ENCODE results near the gene OR10A3. TPM values are rescaled to one million over a fixed set of nuclear protein-coding genes. Genes with fewer than 3 reads are reported as not detected.

Gene OR10A3
- total RNA-seq, 2 donors from 2014 or later: not detected

DNA sequence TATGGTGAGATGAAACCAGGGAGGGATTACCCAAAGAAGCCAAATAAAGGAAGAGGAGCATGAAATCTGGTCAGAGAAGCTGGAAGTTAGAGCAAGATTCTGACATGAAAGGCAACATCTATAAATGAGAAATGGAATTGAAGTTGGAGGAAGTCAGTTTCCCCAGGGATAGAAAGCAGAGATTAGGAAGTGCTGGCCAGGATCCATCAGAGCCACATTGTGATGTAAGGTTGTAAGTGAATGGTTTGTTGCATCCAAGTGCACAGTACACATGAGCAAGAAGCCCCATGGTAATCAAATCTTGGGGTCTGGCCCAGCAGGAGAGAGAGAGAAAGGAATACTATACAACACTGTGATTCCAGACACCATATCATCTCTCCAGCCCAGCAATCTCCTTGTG, 30.3 kb upstream of the OR10A3 start:
- H3K4me1 ChIP-seq (replicated peaks): no peaks in the 10 kb centered on the region
- no peak for DNase-seq (ENCODE audit: low spot score)
- intact Hi-C loops (cut with DNase I): no loop called here
- TF ChIP-seq POLR2AphosphoS5 (IDR thresholded peaks at IDR 0.05): no peak
- TF ChIP-seq, protein P1, sequence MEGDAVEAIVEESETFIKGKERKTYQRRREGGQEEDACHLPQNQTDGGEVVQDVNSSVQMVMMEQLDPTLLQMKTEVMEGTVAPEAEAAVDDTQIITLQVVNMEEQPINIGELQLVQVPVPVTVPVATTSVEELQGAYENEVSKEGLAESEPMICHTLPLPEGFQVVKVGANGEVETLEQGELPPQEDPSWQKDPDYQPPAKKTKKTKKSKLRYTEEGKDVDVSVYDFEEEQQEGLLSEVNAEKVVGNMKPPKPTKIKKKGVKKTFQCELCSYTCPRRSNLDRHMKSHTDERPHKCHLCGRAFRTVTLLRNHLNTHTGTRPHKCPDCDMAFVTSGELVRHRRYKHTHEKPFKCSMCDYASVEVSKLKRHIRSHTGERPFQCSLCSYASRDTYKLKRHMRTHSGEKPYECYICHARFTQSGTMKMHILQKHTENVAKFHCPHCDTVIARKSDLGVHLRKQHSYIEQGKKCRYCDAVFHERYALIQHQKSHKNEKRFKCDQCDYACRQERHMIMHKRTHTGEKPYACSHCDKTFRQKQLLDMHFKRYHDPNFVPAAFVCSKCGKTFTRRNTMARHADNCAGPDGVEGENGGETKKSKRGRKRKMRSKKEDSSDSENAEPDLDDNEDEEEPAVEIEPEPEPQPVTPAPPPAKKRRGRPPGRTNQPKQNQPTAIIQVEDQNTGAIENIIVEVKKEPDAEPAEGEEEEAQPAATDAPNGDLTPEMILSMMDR (IDR thresholded peaks at IDR 0.05): no peak
- TF ChIP-seq POLR2A (IDR thresholded peaks at IDR 0.05): no peak
- H3K27me3 ChIP-seq (replicated peaks; ENCODE audit: insufficient read depth): no peaks in the 10 kb centered on the region
- no peak overlapping the region for H3K4me3 ChIP-seq
- no peaks in the 10 kb centered on the region for H3K9me3 ChIP-seq
- no peaks in the 10 kb centered on the region for H3K36me3 ChIP-seq
- H3K27ac ChIP-seq: no peak overlapping the region

DNA sequence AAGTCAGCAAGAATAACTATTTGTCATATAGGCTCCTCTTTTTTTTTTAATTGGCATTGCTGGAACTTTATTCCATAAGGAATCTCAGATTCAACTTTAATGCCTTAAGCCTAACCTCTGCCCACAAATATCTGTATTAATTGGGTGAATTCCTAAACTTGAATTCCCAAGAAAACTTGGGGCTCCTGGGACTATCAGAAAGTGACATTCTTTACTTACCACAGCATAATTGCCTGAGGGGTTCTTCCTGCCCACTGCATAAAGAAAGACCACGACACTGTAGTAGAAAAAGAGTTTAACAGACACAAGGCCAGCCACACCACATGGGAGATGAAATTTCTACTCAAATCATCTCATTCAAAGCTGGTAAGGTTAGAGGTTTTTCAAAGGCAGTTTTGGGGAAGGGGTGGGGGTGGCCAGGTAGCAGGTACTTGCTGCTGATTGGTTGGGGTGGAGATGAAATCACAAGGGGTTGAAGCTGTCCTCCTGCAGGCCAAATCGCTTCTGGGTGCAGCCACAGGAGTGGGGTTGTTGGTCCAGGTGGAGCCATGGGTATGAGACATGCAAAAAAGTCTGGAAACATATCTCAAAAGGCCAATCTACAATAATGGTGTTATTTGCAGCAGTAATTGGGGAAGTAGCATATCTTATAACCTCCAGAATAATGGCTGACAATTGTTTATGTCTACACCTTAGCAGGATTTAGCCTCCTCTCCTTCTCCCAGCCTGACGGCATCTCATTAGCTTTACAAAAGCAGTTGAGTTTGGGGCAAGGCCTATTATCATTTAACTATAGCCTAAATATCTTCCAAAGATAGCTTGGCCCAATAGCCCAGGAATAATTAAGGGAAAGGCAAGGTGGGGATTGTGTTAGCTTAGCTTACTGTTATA, 28.5 kb upstream of the OR10A3 start:
- no peak for DNase-seq (ENCODE audit: low spot score)
- H3K4me3 ChIP-seq: no peak overlapping the region
- H3K4me1 ChIP-seq (replicated peaks): no peaks in the 10 kb centered on the region
- no peaks in the 10 kb centered on the region for H3K27me3 ChIP-seq (replicated peaks; ENCODE audit: insufficient read depth)
- WGBS: 56% methylated on average over 3 of the region's 3 CpGs
- H3K36me3 ChIP-seq: no peaks in the 10 kb centered on the region
- intact Hi-C loops (cut with DNase I): no loop called here
- no peak overlapping the region for H3K27ac ChIP-seq
- H3K9me3 ChIP-seq: no peaks in the 10 kb centered on the region
- TF ChIP-seq, protein P1 (IDR thresholded peaks at IDR 0.05): no peak
- TF ChIP-seq POLR2AphosphoS5 (IDR thresholded peaks at IDR 0.05) (no peak), POLR2A (IDR thresholded peaks at IDR 0.05) (no peak)

DNA sequence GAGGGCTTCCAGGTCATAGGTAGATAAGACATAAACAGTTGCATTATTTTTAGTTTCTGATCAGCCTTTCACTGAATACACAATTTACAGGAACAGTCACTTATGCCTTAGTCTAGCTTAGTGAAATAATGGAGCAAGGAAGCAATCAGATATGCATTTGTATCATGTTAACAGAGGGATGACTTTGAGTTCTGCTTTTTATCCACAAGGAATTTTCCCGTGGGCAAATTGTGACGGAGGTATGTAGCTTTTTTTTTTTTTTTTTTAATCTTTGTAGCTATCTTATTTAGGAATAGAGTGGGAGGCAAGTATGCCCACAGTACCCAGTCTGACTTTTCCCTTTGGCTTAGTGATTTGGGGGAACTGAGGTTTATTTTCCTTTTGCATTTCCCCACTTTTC, 27.2 kb upstream of the OR10A3 start:
- Histone ChIP-seq H3K36me3 (no peaks in the 10 kb centered on the region), H3K27me3 (replicated peaks; ENCODE audit: insufficient read depth) (no peaks in the 10 kb centered on the region), H3K4me3 (no peak overlapping the region), H3K27ac (no peak overlapping the region), H3K9me3 (no peaks in the 10 kb centered on the region), H3K4me1 (replicated peaks) (no peaks in the 10 kb centered on the region)
- intact Hi-C loops (cut with DNase I): no loop called here
- TF ChIP-seq POLR2AphosphoS5 (IDR thresholded peaks at IDR 0.05) (no peak), POLR2A (IDR thresholded peaks at IDR 0.05) (no peak)
- TF ChIP-seq, protein P1 (IDR thresholded peaks at IDR 0.05): no peak
- 42% methylated on average over 2 of the region's 2 CpGs for WGBS
- DNase-seq (ENCODE audit: low spot score): no peak

DNA sequence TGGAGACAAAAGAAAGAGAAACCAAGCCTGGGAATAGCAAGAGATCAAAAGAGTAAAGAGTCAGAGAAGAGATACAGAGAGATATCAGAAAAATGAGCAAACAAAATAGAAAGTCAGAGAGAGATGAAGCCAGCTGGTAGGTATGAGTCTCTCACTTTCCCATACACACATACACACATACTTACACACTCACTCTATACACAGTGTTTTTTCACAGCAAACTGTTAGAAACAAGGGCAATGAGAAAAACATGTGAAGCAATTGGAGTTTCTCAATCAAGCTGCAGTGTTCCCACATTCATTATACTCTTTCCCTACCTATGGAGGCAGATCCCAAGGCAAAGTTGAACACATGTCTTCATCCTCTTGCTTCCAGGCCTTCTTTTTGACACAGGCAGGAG, 26.3 kb upstream of the OR10A3 start:
- no peak overlapping the region for H3K27ac ChIP-seq
- no peaks in the 10 kb centered on the region for H3K27me3 ChIP-seq (replicated peaks; ENCODE audit: insufficient read depth)
- TF ChIP-seq, protein P1 (IDR thresholded peaks at IDR 0.05): no peak
- TF ChIP-seq POLR2A (IDR thresholded peaks at IDR 0.05): no peak
- no peak for TF ChIP-seq POLR2AphosphoS5 (IDR thresholded peaks at IDR 0.05)
- intact Hi-C loops (cut with DNase I): no loop called here
- no peak overlapping the region for H3K4me3 ChIP-seq
- H3K9me3 ChIP-seq: no peaks in the 10 kb centered on the region
- no peaks in the 10 kb centered on the region for H3K36me3 ChIP-seq
- H3K4me1 ChIP-seq (replicated peaks): no peaks in the 10 kb centered on the region
- DNase-seq (ENCODE audit: low spot score): no peak

DNA sequence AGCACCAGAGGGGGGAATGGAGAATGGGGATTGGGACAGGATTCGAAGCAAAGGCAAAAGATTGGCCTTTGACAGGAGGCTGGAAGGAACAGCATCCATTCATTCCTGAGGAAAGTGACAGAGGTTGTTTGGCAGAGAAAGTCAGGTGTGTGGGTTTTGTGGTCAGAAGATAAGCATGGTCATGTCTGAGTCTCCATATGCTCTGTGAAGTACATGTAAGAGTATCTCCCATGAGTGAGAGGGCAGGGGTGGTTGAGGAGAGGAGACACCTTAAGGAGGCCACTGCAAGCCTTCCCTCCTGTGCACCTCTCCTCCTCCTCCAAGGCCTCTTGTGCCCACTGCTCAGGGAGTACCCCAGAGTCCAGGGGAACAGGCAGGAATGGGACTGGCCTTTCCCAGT, 25.6 kb upstream of the OR10A3 start:
- Histone ChIP-seq H3K4me3 (no peak overlapping the region), H3K4me1 (replicated peaks) (no peaks in the 10 kb centered on the region), H3K9me3 (no peaks in the 10 kb centered on the region), H3K27ac (no peak overlapping the region), H3K27me3 (replicated peaks; ENCODE audit: insufficient read depth) (no peaks in the 10 kb centered on the region), H3K36me3 (no peaks in the 10 kb centered on the region)
- WGBS: 64% methylated on average over 1 of the region's 1 CpG
- TF ChIP-seq, protein P1 (IDR thresholded peaks at IDR 0.05): no peak
- TF ChIP-seq POLR2AphosphoS5 (IDR thresholded peaks at IDR 0.05) (no peak), POLR2A (IDR thresholded peaks at IDR 0.05) (no peak)
- intact Hi-C loops (cut with DNase I): no loop called here
- no peak for DNase-seq (ENCODE audit: low spot score)

Data from prostate gland (tissue), 2 donors.